Measurements from ENCODE around the gene DHX15. TPM values are rescaled to one million over a fixed set of nuclear protein-coding genes. Genes with fewer than 3 reads are reported as not detected.

The DHX15 gene
- total RNA-seq, 1 experiment from 2014 or later: 287 TPM

DNA sequence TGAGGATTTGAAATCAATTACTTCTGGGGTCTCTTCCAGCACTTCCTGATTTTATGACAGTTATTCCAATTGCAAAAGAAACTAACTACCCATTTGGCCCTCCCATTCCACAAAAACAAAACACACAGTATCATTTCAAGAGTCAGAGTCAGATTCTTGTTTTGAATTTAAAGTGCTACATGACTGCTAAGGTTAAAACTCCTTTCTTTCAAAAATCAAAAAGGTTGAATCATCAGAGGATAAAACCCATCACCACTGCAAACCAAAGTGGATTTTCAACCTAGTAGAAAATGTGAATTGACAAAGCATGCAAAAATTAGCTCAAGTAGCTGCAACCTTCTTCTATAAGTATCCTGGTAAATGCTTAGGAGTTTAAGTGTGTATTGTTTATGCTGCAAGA lies 67.4 kb downstream of the DHX15 start:
- Histone ChIP-seq H3K4ac (ENCODE audit: low read depth, low read length) (no peak overlapping the region), H3K23me2 (ENCODE audit: insufficient read length, low read depth, low read length, poor library complexity, severe bottlenecking) (no peaks in the 10 kb centered on the region), H2BK15ac (ENCODE audit: low read depth, low read length) (no peak overlapping the region), H3K9me3 (ENCODE audit: control insufficient read depth, low read depth, low read length) (no peaks in the 10 kb centered on the region), H3T11ph (ENCODE audit: low read length) (no peak overlapping the region), H3K56ac (ENCODE audit: insufficient read length, low read depth, low read length) (no peak overlapping the region), H3K4me2 (ENCODE audit: insufficient read depth, insufficient read length, low read length) (no peak overlapping the region), H4K91ac (ENCODE audit: insufficient read length, low read depth, low read length) (no peak overlapping the region), H3K27me3 (ENCODE audit: insufficient read depth, low read length) (no peaks in the 10 kb centered on the region), H3K14ac (ENCODE audit: insufficient read depth, low read length) (no peak overlapping the region), H3K9ac (ENCODE audit: extremely low read depth, insufficient read length, low read length) (no peak overlapping the region), H2BK5ac (ENCODE audit: insufficient read length, low read length) (no peak overlapping the region), H2BK120ac (ENCODE audit: low read depth, low read length, poor library complexity, severe bottlenecking) (no peak overlapping the region), H2AK5ac (ENCODE audit: insufficient read length, low read length) (no peak overlapping the region), H4K5ac (ENCODE audit: insufficient read length, low read depth, low read length) (no peak overlapping the region), H3K4me1 (ENCODE audit: insufficient read depth, low read length) (no peaks in the 10 kb centered on the region; the same call in 1 of the 2 replicates), H2AFZ (ENCODE audit: low read length) (no peak overlapping the region), H4K8ac (replicated peaks; ENCODE audit: insufficient read length, low read depth, low read length) (no peak overlapping the region), H3K18ac (ENCODE audit: insufficient read length, low read depth, low read length) (no peak overlapping the region), H2BK12ac (ENCODE audit: insufficient read length, low read depth, low read length) (no peak overlapping the region), H3K79me2 (ENCODE audit: insufficient read depth, low read length) (no peaks in the 10 kb centered on the region), H3K27ac (ENCODE audit: insufficient read length, low read depth, low read length) (no peak overlapping the region), H3K79me1 (ENCODE audit: insufficient read depth, low read depth, low read length, poor library complexity, severe bottlenecking) (no peaks in the 10 kb centered on the region), H3K23ac (ENCODE audit: insufficient read length, low read depth, low read length) (no peak overlapping the region), H2BK20ac (ENCODE audit: low read depth, low read length, poor library complexity, severe bottlenecking) (no peak overlapping the region), H4K20me1 (ENCODE audit: control insufficient read depth, insufficient read depth, insufficient read length) (no peaks in the 10 kb centered on the region)
- TF ChIP-seq, protein P1, sequence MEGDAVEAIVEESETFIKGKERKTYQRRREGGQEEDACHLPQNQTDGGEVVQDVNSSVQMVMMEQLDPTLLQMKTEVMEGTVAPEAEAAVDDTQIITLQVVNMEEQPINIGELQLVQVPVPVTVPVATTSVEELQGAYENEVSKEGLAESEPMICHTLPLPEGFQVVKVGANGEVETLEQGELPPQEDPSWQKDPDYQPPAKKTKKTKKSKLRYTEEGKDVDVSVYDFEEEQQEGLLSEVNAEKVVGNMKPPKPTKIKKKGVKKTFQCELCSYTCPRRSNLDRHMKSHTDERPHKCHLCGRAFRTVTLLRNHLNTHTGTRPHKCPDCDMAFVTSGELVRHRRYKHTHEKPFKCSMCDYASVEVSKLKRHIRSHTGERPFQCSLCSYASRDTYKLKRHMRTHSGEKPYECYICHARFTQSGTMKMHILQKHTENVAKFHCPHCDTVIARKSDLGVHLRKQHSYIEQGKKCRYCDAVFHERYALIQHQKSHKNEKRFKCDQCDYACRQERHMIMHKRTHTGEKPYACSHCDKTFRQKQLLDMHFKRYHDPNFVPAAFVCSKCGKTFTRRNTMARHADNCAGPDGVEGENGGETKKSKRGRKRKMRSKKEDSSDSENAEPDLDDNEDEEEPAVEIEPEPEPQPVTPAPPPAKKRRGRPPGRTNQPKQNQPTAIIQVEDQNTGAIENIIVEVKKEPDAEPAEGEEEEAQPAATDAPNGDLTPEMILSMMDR (conservative IDR thresholded peaks at IDR 0.05): no peak
- H3K4me3 Mint-ChIP-seq: no peak overlapping the region
- no peaks in the 10 kb centered on the region for H3K9me3 Mint-ChIP-seq
- DNase-seq: no peak
- peaks cover 6 to 38% (median 33%) of the 10 kb centered on the region in 3 experiments; a peak in 6 of 7 replicates for H3K36me3 Mint-ChIP-seq (ENCODE audit: insufficient read depth in 1 of 3, low read depth in 3 of 3)
- peak overlapping the region in 1 of 3 experiments; percentile 64; a peak in 3 of 7 replicates for H3K27ac Mint-ChIP-seq
- no peaks in the 10 kb centered on the region for H3K27me3 Mint-ChIP-seq (ENCODE audit: low read depth)
- H3K4me1 Mint-ChIP-seq: peaks cover 31 to 35% of the 10 kb centered on the region in 2 experiments
